Measurements from ENCODE around the gene VIT. TPM values are rescaled to one million over a fixed set of nuclear protein-coding genes. Genes with fewer than 3 reads are reported as not detected.

Gene VIT
- total RNA-seq, 1 experiment from 2014 or later: not detected

DNA sequence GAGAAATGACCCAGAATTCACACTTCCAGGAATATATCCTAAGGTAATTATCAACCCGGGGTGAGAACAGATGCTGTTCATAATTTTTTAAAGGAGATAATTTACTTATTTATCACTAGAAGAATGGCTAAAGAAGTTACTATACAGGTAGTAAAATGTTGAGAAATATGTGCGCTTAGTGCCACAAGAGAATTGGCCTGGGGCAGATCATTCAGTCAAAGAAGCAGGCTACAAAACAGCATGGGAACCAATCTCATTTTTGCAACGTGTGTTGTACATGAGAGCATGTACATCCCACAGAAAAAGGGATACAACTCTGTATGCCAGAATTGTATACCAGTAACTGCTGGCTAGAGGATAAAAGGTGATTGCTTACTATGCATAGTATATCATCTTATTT is 75.2 kb downstream of the VIT start:
- H3K9me3 ChIP-seq (ENCODE audit: insufficient read depth, low read depth): peaks cover 4% of the 10 kb centered on the region; the same call in 1 of the 2 replicates
- H3K9me2 ChIP-seq (ENCODE audit: insufficient read depth): no peaks in the 10 kb centered on the region
- no peak for DNase-seq
- no peak overlapping the region for H2AFZ ChIP-seq
- no peak overlapping the region for H3K4me2 ChIP-seq
- no peaks in the 10 kb centered on the region for H3F3A ChIP-seq (ENCODE audit: insufficient read depth, low read depth)
- TF ChIP-seq EZH2 (IDR thresholded peaks at IDR 0.05; ENCODE audit: low read depth): no peak
- TF ChIP-seq, protein P1, sequence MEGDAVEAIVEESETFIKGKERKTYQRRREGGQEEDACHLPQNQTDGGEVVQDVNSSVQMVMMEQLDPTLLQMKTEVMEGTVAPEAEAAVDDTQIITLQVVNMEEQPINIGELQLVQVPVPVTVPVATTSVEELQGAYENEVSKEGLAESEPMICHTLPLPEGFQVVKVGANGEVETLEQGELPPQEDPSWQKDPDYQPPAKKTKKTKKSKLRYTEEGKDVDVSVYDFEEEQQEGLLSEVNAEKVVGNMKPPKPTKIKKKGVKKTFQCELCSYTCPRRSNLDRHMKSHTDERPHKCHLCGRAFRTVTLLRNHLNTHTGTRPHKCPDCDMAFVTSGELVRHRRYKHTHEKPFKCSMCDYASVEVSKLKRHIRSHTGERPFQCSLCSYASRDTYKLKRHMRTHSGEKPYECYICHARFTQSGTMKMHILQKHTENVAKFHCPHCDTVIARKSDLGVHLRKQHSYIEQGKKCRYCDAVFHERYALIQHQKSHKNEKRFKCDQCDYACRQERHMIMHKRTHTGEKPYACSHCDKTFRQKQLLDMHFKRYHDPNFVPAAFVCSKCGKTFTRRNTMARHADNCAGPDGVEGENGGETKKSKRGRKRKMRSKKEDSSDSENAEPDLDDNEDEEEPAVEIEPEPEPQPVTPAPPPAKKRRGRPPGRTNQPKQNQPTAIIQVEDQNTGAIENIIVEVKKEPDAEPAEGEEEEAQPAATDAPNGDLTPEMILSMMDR (conservative IDR thresholded peaks at IDR 0.05): no peak
- H3K4me1 ChIP-seq (replicated peaks; ENCODE audit: insufficient read depth): no peaks in the 10 kb centered on the region
- H3K79me2 ChIP-seq (ENCODE audit: low read depth): no peaks in the 10 kb centered on the region
- H3K27me3 ChIP-seq (ENCODE audit: insufficient read depth, low read depth): no peaks in the 10 kb centered on the region
- no peaks in the 10 kb centered on the region for H4K20me1 ChIP-seq (ENCODE audit: insufficient read depth)
- H3K36me3 ChIP-seq (ENCODE audit: low read depth): no peaks in the 10 kb centered on the region
- CTCF ChIA-PET: no interaction called here
- intact Hi-C loops (cut with micrococcal nuclease; ENCODE audit: unreplicated experiment): loop anchor here (5.0 kb wide), 1 partner anchor 79 kb away; no protein-coding TSS in a partner anchor
- H3K27ac ChIP-seq: no peak overlapping the region
- POLR2A ChIA-PET (ENCODE audit: unreplicated experiment): no interaction called here
- H3K4me3 ChIP-seq: no peak overlapping the region
- no TSS peak for BruUV-seq (replicated peaks)

DNA sequence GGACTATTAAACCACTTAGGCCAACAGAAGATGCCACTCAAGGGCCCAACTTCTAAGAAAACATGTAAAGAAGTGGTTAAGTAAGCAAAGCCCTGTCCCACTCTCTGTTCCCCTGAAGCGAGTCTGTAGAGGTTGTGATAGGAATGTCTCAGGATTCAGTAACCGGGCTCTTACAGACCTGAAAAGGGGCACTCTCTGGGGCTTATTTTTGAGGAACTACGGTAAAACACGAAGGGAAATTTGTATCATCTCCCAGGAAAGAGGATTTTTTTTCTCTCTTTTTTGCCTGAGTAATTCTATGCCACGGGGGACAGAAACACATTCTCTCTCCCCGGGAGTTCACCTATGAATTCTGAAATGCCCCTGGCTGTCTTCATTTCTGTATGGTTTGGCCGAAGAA is 77.4 kb downstream of the VIT start:
- H3K9me3 ChIP-seq (ENCODE audit: insufficient read depth, low read depth): peaks cover 4% of the 10 kb centered on the region; the same call in 1 of the 2 replicates
- intact Hi-C loops (cut with micrococcal nuclease; ENCODE audit: unreplicated experiment): loop anchor here (5.0 kb wide), 1 partner anchor 82 kb away; no protein-coding TSS in a partner anchor
- no TSS peak for BruUV-seq (replicated peaks)
- no peaks in the 10 kb centered on the region for H4K20me1 ChIP-seq (ENCODE audit: insufficient read depth)
- ChIA-PET POLR2A (ENCODE audit: unreplicated experiment) (no interaction called here), CTCF (no interaction called here)
- TF ChIP-seq EZH2 (IDR thresholded peaks at IDR 0.05; ENCODE audit: low read depth): no peak
- TF ChIP-seq, protein P1 (conservative IDR thresholded peaks at IDR 0.05): no peak
- H3K27ac ChIP-seq: no peak overlapping the region
- no peaks in the 10 kb centered on the region for H3K79me2 ChIP-seq (ENCODE audit: low read depth)
- no peak overlapping the region for H2AFZ ChIP-seq
- no peaks in the 10 kb centered on the region for H3F3A ChIP-seq (ENCODE audit: insufficient read depth, low read depth)
- no peaks in the 10 kb centered on the region for H3K27me3 ChIP-seq (ENCODE audit: insufficient read depth, low read depth)
- no peak overlapping the region for H3K4me3 ChIP-seq
- H3K4me1 ChIP-seq (replicated peaks; ENCODE audit: insufficient read depth): no peaks in the 10 kb centered on the region
- H3K36me3 ChIP-seq (ENCODE audit: low read depth): no peaks in the 10 kb centered on the region
- H3K9me2 ChIP-seq (ENCODE audit: insufficient read depth): no peaks in the 10 kb centered on the region
- H3K4me2 ChIP-seq: no peak overlapping the region
- no peak for DNase-seq

DNA sequence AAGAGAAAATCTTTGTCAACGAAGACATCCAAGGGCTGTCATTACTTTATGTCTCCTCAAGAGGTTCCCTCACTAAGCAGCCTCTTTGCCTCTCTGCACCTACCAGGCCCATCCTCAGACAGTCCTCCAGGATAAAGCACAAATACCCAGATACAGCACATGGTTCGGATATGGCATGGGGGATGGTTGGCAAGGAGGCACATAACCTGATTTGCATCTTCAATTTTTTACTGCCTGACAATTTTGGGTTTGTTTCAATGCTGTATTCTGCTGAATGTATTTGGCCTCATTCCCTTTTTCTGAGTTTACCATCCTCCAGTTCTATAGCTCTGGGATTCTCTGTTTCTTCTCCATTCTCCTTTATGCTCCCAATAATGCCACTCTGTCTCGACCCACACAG is 78.8 kb downstream of the VIT start:
- BruUV-seq (replicated peaks): no TSS peak
- intact Hi-C loops (cut with micrococcal nuclease; ENCODE audit: unreplicated experiment): no loop called here

More for the DNA sequence above, 78.8 kb downstream of the VIT start:
- H3K4me2 ChIP-seq: no peak overlapping the region
- H4K20me1 ChIP-seq (ENCODE audit: insufficient read depth): no peaks in the 10 kb centered on the region
- H3K27ac ChIP-seq: no peak overlapping the region
- no peaks in the 10 kb centered on the region for H3F3A ChIP-seq (ENCODE audit: insufficient read depth, low read depth)
- no peak overlapping the region for H2AFZ ChIP-seq
- no peaks in the 10 kb centered on the region for H3K79me2 ChIP-seq (ENCODE audit: low read depth)
- no peaks in the 10 kb centered on the region for H3K27me3 ChIP-seq (ENCODE audit: insufficient read depth, low read depth)
- no peaks in the 10 kb centered on the region for H3K4me1 ChIP-seq (replicated peaks; ENCODE audit: insufficient read depth)
- POLR2A ChIA-PET (ENCODE audit: unreplicated experiment): interaction anchor here (0.6 kb wide), 1 partner anchor 217 kb away, joined by 11 read pairs; no protein-coding TSS in a partner anchor
- no peaks in the 10 kb centered on the region for H3K36me3 ChIP-seq (ENCODE audit: low read depth)
- TF ChIP-seq EZH2 (IDR thresholded peaks at IDR 0.05; ENCODE audit: low read depth): no peak
- TF ChIP-seq, protein P1 (conservative IDR thresholded peaks at IDR 0.05): no peak
- no peak for DNase-seq
- H3K9me3 ChIP-seq (ENCODE audit: insufficient read depth, low read depth): peaks cover 4% of the 10 kb centered on the region; the same call in 1 of the 2 replicates
- no peaks in the 10 kb centered on the region for H3K9me2 ChIP-seq (ENCODE audit: insufficient read depth)
- no peak overlapping the region for H3K4me3 ChIP-seq
- CTCF ChIA-PET: interaction anchor here (0.6 kb wide), 1 partner anchor 16 kb away, joined by 3 read pairs; no protein-coding TSS in a partner anchor
